IMR-90 (cell line): ENCODE data around the gene RGP1. TPM values are rescaled to one million over a fixed set of nuclear protein-coding genes. Genes with fewer than 3 reads are reported as not detected.

Experiments
- ATAC-seq: fragments of 200-7000 bp; cut with Tn5 transposase; 2 replicates; pipeline ENCODE4 v1.9.1; 2020; ENCODE audit warnings: low read depth, mild to moderate bottlenecking, moderate library complexity
- BruUV-seq: library from RNA; stranded (reverse); fragments of 400-500 nt; replicated peaks from 2 replicates; lab custom pipeline; 2021; lab: Mats Ljungman, UMichigan
- CTCF ChIA-PET: fragments of 300-600 bp; formaldehyde crosslinking; extraction: SDS; loops from one replicate; lab custom pipeline; 2021; ENCODE audit warnings: antibody characterized with exemption; lab: Yijun Ruan, JAX
- POLR2A ChIA-PET: fragments of 300-600 bp; sonication (Branson Sonifier 250); formaldehyde crosslinking; loops from one replicate; lab custom pipeline; 2022; ENCODE audit warnings: antibody characterized with exemption; ENCODE audit not compliant: unreplicated experiment; lab: Charles Lee
- DNase-seq: peaks from one replicate; pipeline ENCODE4 v3.0.0; 2013
- H2AFZ ChIP-seq: replicated peaks from 2 replicates; pipeline ENCODE3; 2013; ENCODE audit warnings: low read length, mild to moderate bottlenecking; ENCODE audit not compliant: poor library complexity
- H2AK5ac ChIP-seq: 2 replicates; pipeline ENCODE4 v1.6.1; 2013; ENCODE audit warnings: low read depth, low read length, inconsistent platforms
- H2AK9ac ChIP-seq: replicated peaks from 2 replicates; pipeline ENCODE3; 2013; ENCODE audit warnings: mild to moderate bottlenecking, low read depth, low read length, moderate library complexity; ENCODE audit not compliant: poor library complexity
- H2BK120ac ChIP-seq: 2 replicates; pipeline ENCODE4 v1.6.1; 2013; ENCODE audit warnings: low read depth, low read length, inconsistent platforms
- H2BK15ac ChIP-seq: 3 replicates; pipeline ENCODE4 v1.6.1; 2013; ENCODE audit warnings: low read depth, low read length, inconsistent platforms
- H2BK20ac ChIP-seq: 2 replicates; pipeline ENCODE4 v1.6.1; 2013; ENCODE audit warnings: low read depth, mild to moderate bottlenecking, inconsistent platforms, low read length, moderate library complexity
- H2BK5ac ChIP-seq: 2 replicates; pipeline ENCODE4 v1.6.1; 2013; ENCODE audit warnings: mild to moderate bottlenecking, low read depth, low read length, inconsistent platforms; ENCODE audit not compliant: poor library complexity, severe bottlenecking
- H3K14ac ChIP-seq: replicated peaks from 2 replicates; pipeline ENCODE4 v1.6.1; 2013; ENCODE audit warnings: low read depth, low read length, inconsistent platforms
- H3K18ac ChIP-seq: 2 replicates; pipeline ENCODE4 v1.6.1; 2013; ENCODE audit warnings: low read depth, low read length, control low read depth
- H3K23ac ChIP-seq: 2 replicates; pipeline ENCODE4 v1.6.1; 2013; ENCODE audit warnings: low read depth, low read length, inconsistent platforms
- H3K27ac ChIP-seq: 2 replicates; pipeline ENCODE4 v1.5.1; 2013; ENCODE audit warnings: mild to moderate bottlenecking, control low read depth, low read length; ENCODE audit not compliant: insufficient read depth
- H3K27me3 ChIP-seq: 2 replicates; pipeline ENCODE4 v1.6.1; 2013; ENCODE audit warnings: low read length; ENCODE audit not compliant: control insufficient read depth, insufficient read depth
- H3K36me3 ChIP-seq: 2 replicates; pipeline ENCODE4 v1.6.1; 2013; ENCODE audit warnings: low read length, mixed read lengths; ENCODE audit not compliant: control insufficient read depth, insufficient read depth
- H3K4ac ChIP-seq: 2 replicates; pipeline ENCODE4 v1.6.1; 2013; ENCODE audit warnings: low read depth, low read length, inconsistent platforms
- H3K4me1 ChIP-seq: 2 replicates; pipeline ENCODE4 v1.6.1; 2013; ENCODE audit warnings: low read length, mixed read lengths; ENCODE audit not compliant: control insufficient read depth, insufficient read depth
- H3K4me2 ChIP-seq: 2 replicates; pipeline ENCODE4 v1.6.1; 2013; ENCODE audit warnings: low read depth, mild to moderate bottlenecking, control low read depth, low read length, moderate library complexity
- H3K4me3 ChIP-seq: 2 replicates; pipeline ENCODE4 v1.5.1; 2013; ENCODE audit warnings: low read depth, mild to moderate bottlenecking, control low read depth, low read length, moderate library complexity; ENCODE audit not compliant: insufficient read depth
- H3K56ac ChIP-seq: 2 replicates; pipeline ENCODE4 v1.6.1; 2013; ENCODE audit warnings: low read length, inconsistent platforms; ENCODE audit not compliant: insufficient read depth; ENCODE audit errors: extremely low read depth
- H3K79me1 ChIP-seq, 2 experiments: 2 replicates each; pipeline ENCODE4 v1.6.1; 2013; ENCODE audit warnings: low read length in 2 of 2, inconsistent platforms in 1 of 2, low read depth in 1 of 2
- H3K9ac ChIP-seq: 2 replicates; pipeline ENCODE4 v1.6.1; 2013; ENCODE audit warnings: low read depth, low read length, control low read depth
- H3K9me1 ChIP-seq: 2 replicates; pipeline ENCODE4 v1.6.1; 2013; ENCODE audit warnings: low read length, inconsistent platforms; ENCODE audit not compliant: insufficient read depth
- H3K9me3 ChIP-seq: 2 replicates; pipeline ENCODE4 v1.6.1; 2013; ENCODE audit warnings: low read length; ENCODE audit not compliant: control insufficient read depth, insufficient read depth
- H4K20me1 ChIP-seq: 2 replicates; pipeline ENCODE4 v1.6.1; 2013; ENCODE audit warnings: low read length, inconsistent platforms; ENCODE audit not compliant: insufficient read depth
- H4K5ac ChIP-seq: 2 replicates; pipeline ENCODE4 v1.6.1; 2013; ENCODE audit warnings: mild to moderate bottlenecking, low read depth, low read length, control low read depth
- H4K8ac ChIP-seq, 2 experiments: 2 replicates each; pipeline ENCODE4 v1.6.1; 2013; ENCODE audit warnings: low read depth in 2 of 2, low read length in 2 of 2, control low read depth in 1 of 2, inconsistent platforms in 1 of 2
- H4K91ac ChIP-seq: 2 replicates; pipeline ENCODE4 v1.6.1; 2013; ENCODE audit warnings: low read depth, low read length, inconsistent platforms; ENCODE audit not compliant: insufficient read depth
- BHLHE40 ChIP-seq: fragments of 150-350 bp; IDR thresholded peaks from 2 replicates; pipeline ENCODE4 v1.6.1; 2016; ENCODE audit warnings: mild to moderate bottlenecking, low read depth, low read length
- CEBPB ChIP-seq: IDR thresholded peaks from 2 replicates; pipeline ENCODE4 v1.6.1; 2012; ENCODE audit warnings: low read depth, low read length, improper control_type of control experiment
- CHD1 ChIP-seq: IDR thresholded peaks from 2 replicates; pipeline ENCODE4 v1.6.1; 2012; ENCODE audit warnings: low read depth, low read length, improper control_type of control experiment
- CTCF ChIP-seq: conservative IDR thresholded peaks from 2 replicates; pipeline ENCODE4 v1.5.1; 2012; ENCODE audit warnings: mild to moderate bottlenecking, low read depth, low read length, improper control_type of control experiment
- FOS ChIP-seq: fragments of 150-350 bp; IDR thresholded peaks from 2 replicates; pipeline ENCODE4 v1.6.1; 2016; ENCODE audit warnings: low read depth, low read length
- MAFK ChIP-seq: IDR thresholded peaks from 2 replicates; pipeline ENCODE4 v1.6.1; 2012; ENCODE audit warnings: low read depth, low read length, improper control_type of control experiment
- MAZ ChIP-seq: IDR thresholded peaks from 2 replicates; pipeline ENCODE4 v1.6.1; 2012; ENCODE audit warnings: low read depth, mild to moderate bottlenecking, low read length, improper control_type of control experiment, moderate library complexity, borderline replicate concordance
- MXI1 ChIP-seq: IDR thresholded peaks from 2 replicates; pipeline ENCODE4 v1.6.1; 2012; ENCODE audit warnings: low read depth, mild to moderate bottlenecking, low read length, moderate library complexity, borderline replicate concordance
- NFE2L2 ChIP-seq: fragments of 150-350 bp; IDR thresholded peaks from 2 replicates; pipeline ENCODE4 v1.6.1; 2016; ENCODE audit warnings: low read depth, mild to moderate bottlenecking, low read length
- POLR2A ChIP-seq: IDR thresholded peaks from 2 replicates; pipeline ENCODE4 v1.6.1; 2012; ENCODE audit warnings: mild to moderate bottlenecking, low read depth, low read length
- RAD21 ChIP-seq: IDR thresholded peaks from 2 replicates; pipeline ENCODE4 v1.6.1; 2012; ENCODE audit warnings: low read length, improper control_type of control experiment
- RCOR1 ChIP-seq: IDR thresholded peaks from 2 replicates; pipeline ENCODE4 v1.6.1; 2012; ENCODE audit warnings: mild to moderate bottlenecking, low read length, improper control_type of control experiment; ENCODE audit not compliant: insufficient replicate concordance
- RFX5 ChIP-seq: IDR thresholded peaks from 2 replicates; pipeline ENCODE4 v1.8.0; 2012; ENCODE audit warnings: low read depth, mild to moderate bottlenecking, low read length, moderate library complexity
- SMC3 ChIP-seq: fragments of 150-350 bp; IDR thresholded peaks from 2 replicates; pipeline ENCODE4 v1.6.1; 2016; ENCODE audit warnings: low read depth, mild to moderate bottlenecking, antibody characterized with exemption, low read length, moderate library complexity
- WGBS, 2 experiments: methylation state at CpG; one replicate each; pipeline versions ENCODE4 v1.1.5 to v1.1.7; 2013; ENCODE audit warnings: missing lambda C conversion rate in 2 of 2; ENCODE audit not compliant: insufficient read length in 1 of 2; ENCODE audit errors: extremely low coverage in 2 of 2; 5-methylcytosine and 5-hydroxymethylcytosine counted together
- dilution Hi-C: fragments of 300-500 bp; cut with HindIII; formaldehyde crosslinking; loops from one replicate; pipeline ENCODE4 v1.14.3; 2018; ENCODE audit warnings: low sequenced_read_pairs; ENCODE audit not compliant: unreplicated experiment
- in situ Hi-C: fragments of 300-500 bp; cut with MboI; formaldehyde crosslinking; loops from 3 replicates; pipeline ENCODE4 v1.14.3; 2019; ENCODE audit warnings: low sequenced_read_pairs, inconsistent platforms, mixed read lengths
- intact Hi-C: fragments of 100-400 bp; cut with micrococcal nuclease; formaldehyde crosslinking; loops from 2 replicates; pipeline ENCODE4 v1.10.0; 2022
- polyA plus RNA-seq, 3 experiments: library from polyadenylated mRNA; depleted of rRNA; stranded (reverse); fragments of >200 nt; gene quantifications; 2 replicates each; pipeline ENCODE4 v1.2.3, GENCODE V29; 2012; ENCODE audit warnings: low replicate concordance in 1 of 3
- total RNA-seq: library from RNA; depleted of rRNA; stranded (reverse); fragments of >200 nt; gene quantifications from 2 replicates; pipeline ENCODE4 v1.2.3, GENCODE V29; 2012
- TF ChIP-seq, protein P1 (sequence below): fragments of 150-350 bp; IDR thresholded peaks from 2 replicates; pipeline ENCODE4 v1.6.1; 2017; ENCODE audit warnings: mild to moderate bottlenecking, antibody characterized with exemption, low read length, low read depth
- TF ChIP-seq, protein P2 (sequence below): fragments of 150-350 bp; IDR thresholded peaks from 2 replicates; pipeline ENCODE4 v1.6.1; 2016; ENCODE audit warnings: low read depth, mild to moderate bottlenecking, low read length, moderate library complexity, borderline replicate concordance

The RGP1 gene
- total and polyA plus RNA-seq, 2 of the 4 experiments (the other 2 are of a cell fraction) = 10.2 to 14.3 TPM

GRCh38 chr9:35726931-35727330 lies 22.2 kb upstream of the RGP1 start:
- H3K18ac ChIP-seq = peak overlapping the region; percentile 98
- no peak overlapping the region for H2AFZ ChIP-seq
- peaks cover 7% of the 10 kb centered on the region; the same call in 1 of the 2 replicates for H3K9me1 ChIP-seq
- ATAC-seq (peak; percentile 8), DNase-seq (peak; percentile 51)
- no peaks in the 10 kb centered on the region for H3K27me3 ChIP-seq
- POLR2A ChIA-PET = interaction anchor here (0.8 to 2.8 kb wide), 6 partner anchors 10 to 43 kb away, joined by 3 to 23 read pairs (median 3); partner anchors contain the start of gene TPM2
- H3K79me1 ChIP-seq = peaks cover 27 to 79% of the 10 kb centered on the region in 2 experiments
- peak overlapping the region; percentile 99 for H3K14ac ChIP-seq
- H3K36me3 ChIP-seq = peaks cover 36% of the 10 kb centered on the region
- peak overlapping the region; percentile 99 for H3K4ac ChIP-seq
- intact Hi-C loops (loop anchor here (1.0 kb wide), 1 partner anchor 32 kb away; no protein-coding TSS in a partner anchor), in situ Hi-C loops (no loop called here), dilution Hi-C loops (no loop called here)
- WGBS, 2 experiments = no CpG with 5 or more reads among the region's 3 CpGs
- H2BK20ac ChIP-seq = peak overlapping the region; percentile 99
- H3K9me3 ChIP-seq = no peaks in the 10 kb centered on the region
- H4K20me1 ChIP-seq = peaks cover 44% of the 10 kb centered on the region
- no peak overlapping the region for H3K4me3 ChIP-seq
- H2AK9ac ChIP-seq = peak overlapping the region; percentile 93
- peak overlapping the region; percentile 90 for H3K9ac ChIP-seq
- peak overlapping the region; percentile 92 to 99 for H4K8ac ChIP-seq
- peak overlapping the region; percentile 98 for H2BK120ac ChIP-seq
- H3K23ac ChIP-seq = peak overlapping the region; percentile 99
- H3K4me1 ChIP-seq = peaks cover 25% of the 10 kb centered on the region
- TF ChIP-seq RCOR1 (no peak), POLR2A (no peak), BHLHE40 (no peak), MXI1 (no peak), CHD1 (no peak), CEBPB (no peak), NFE2L2 (no peak), RAD21 (peak; percentile 13; the same call in 1 of the 2 replicates), MAZ (no peak), SMC3 (no peak; the same call in 1 of the 2 replicates), CTCF (peak; percentile 36), FOS (no peak), RFX5 (peak; percentile 98), MAFK (no peak)
- TF ChIP-seq, protein P1, sequence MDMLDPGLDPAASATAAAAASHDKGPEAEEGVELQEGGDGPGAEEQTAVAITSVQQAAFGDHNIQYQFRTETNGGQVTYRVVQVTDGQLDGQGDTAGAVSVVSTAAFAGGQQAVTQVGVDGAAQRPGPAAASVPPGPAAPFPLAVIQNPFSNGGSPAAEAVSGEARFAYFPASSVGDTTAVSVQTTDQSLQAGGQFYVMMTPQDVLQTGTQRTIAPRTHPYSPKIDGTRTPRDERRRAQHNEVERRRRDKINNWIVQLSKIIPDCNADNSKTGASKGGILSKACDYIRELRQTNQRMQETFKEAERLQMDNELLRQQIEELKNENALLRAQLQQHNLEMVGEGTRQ = no peak
- TF ChIP-seq, protein P2, sequence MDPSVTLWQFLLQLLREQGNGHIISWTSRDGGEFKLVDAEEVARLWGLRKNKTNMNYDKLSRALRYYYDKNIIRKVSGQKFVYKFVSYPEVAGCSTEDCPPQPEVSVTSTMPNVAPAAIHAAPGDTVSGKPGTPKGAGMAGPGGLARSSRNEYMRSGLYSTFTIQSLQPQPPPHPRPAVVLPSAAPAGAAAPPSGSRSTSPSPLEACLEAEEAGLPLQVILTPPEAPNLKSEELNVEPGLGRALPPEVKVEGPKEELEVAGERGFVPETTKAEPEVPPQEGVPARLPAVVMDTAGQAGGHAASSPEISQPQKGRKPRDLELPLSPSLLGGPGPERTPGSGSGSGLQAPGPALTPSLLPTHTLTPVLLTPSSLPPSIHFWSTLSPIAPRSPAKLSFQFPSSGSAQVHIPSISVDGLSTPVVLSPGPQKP = no peak
- peak overlapping the region; percentile 90 for H3K27ac ChIP-seq
- H2BK15ac ChIP-seq = peak overlapping the region; percentile 97
- H4K91ac ChIP-seq = peak overlapping the region; percentile 100
- peak overlapping the region; percentile 97 for H3K56ac ChIP-seq
- H4K5ac ChIP-seq = peak overlapping the region; percentile 99
- peak overlapping the region; percentile 96 for H2BK5ac ChIP-seq
- BruUV-seq = no TSS peak
- H2AK5ac ChIP-seq = peak overlapping the region; percentile 98
- CTCF ChIA-PET = interaction anchor here (0.6 to 1.8 kb wide), 5 partner anchors 9 to 80 kb away, joined by 3 to 6 read pairs (median 3); no protein-coding TSS in a partner anchor
- H3K4me2 ChIP-seq = peak overlapping the region; percentile 91
